ENCODE measurements around the gene NT5DC1. TPM values are rescaled to one million over a fixed set of nuclear protein-coding genes. Genes with fewer than 3 reads are reported as not detected.

The NT5DC1 gene
- total RNA-seq, 1 donor from 2014 or later = 49.7 TPM

- no peak overlapping the region for H3K27ac ChIP-seq
- peaks cover 10% of the 10 kb centered on the region for H3K4me1 ChIP-seq
- DNase-seq (no peak), ATAC-seq (no peak)
- no peaks in the 10 kb centered on the region for H3K27me3 ChIP-seq
- H3K4me3 ChIP-seq = no peak overlapping the region
- H3K36me3 ChIP-seq = no peaks in the 10 kb centered on the region
- H3K9me3 ChIP-seq = no peaks in the 10 kb centered on the region
- intact Hi-C loops (cut with DNase I) = no loop called here
- no peak for TF ChIP-seq CTCF (IDR thresholded peaks at IDR 0.05)
These were observed 91.2 kb downstream of the NT5DC1 start for GRCh38 chr6:116191881-116192280.

GRCh38 chr6:116192786-116193185 is 92.1 kb downstream of the NT5DC1 start:
- peaks cover 10% of the 10 kb centered on the region for H3K4me1 ChIP-seq
- H3K36me3 ChIP-seq = no peaks in the 10 kb centered on the region
- DNase-seq = no peak
- no peak for ATAC-seq
- no peak overlapping the region for H3K4me3 ChIP-seq
- no peaks in the 10 kb centered on the region for H3K27me3 ChIP-seq
- TF ChIP-seq CTCF (IDR thresholded peaks at IDR 0.05) = no peak
- H3K27ac ChIP-seq = no peak overlapping the region
- no peaks in the 10 kb centered on the region for H3K9me3 ChIP-seq
- intact Hi-C loops (cut with DNase I) = no loop called here

- Histone ChIP-seq H3K4me3 (no peak overlapping the region), H3K27me3 (no peaks in the 10 kb centered on the region), H3K9me3 (no peaks in the 10 kb centered on the region), H3K36me3 (no peaks in the 10 kb centered on the region), H3K27ac (no peak overlapping the region), H3K4me1 (no peaks in the 10 kb centered on the region)
- no peak for DNase-seq
- TF ChIP-seq CTCF (IDR thresholded peaks at IDR 0.05) = no peak
- no peak for ATAC-seq
- intact Hi-C loops (cut with DNase I) = no loop called here
These were observed 96.2 kb downstream of the NT5DC1 start for GRCh38 chr6:116196841-116197240.

- Histone ChIP-seq H3K27ac (no peak overlapping the region), H3K27me3 (no peaks in the 10 kb centered on the region), H3K36me3 (no peaks in the 10 kb centered on the region), H3K9me3 (no peaks in the 10 kb centered on the region), H3K4me1 (no peaks in the 10 kb centered on the region), H3K4me3 (no peak overlapping the region)
- intact Hi-C loops (cut with DNase I) = no loop called here
- no peak for TF ChIP-seq CTCF (IDR thresholded peaks at IDR 0.05)
- no peak for DNase-seq
- ATAC-seq = peak; percentile 89
These were observed 100.1 kb downstream of the NT5DC1 start for GRCh38 chr6:116200619-116201249.

- H3K27me3 ChIP-seq = no peaks in the 10 kb centered on the region
- no peak for DNase-seq
- ATAC-seq = no peak
- no peaks in the 10 kb centered on the region for H3K36me3 ChIP-seq
- TF ChIP-seq CTCF (IDR thresholded peaks at IDR 0.05) = no peak
- H3K27ac ChIP-seq = no peak overlapping the region
- no peaks in the 10 kb centered on the region for H3K9me3 ChIP-seq
- H3K4me1 ChIP-seq = no peaks in the 10 kb centered on the region
- H3K4me3 ChIP-seq = no peak overlapping the region
- intact Hi-C loops (cut with DNase I) = no loop called here
These were observed 100.9 kb downstream of the NT5DC1 start for GRCh38 chr6:116201538-116201937.

GRCh38 chr6:116205281-116205680 is 104.6 kb downstream of the NT5DC1 start:
- Histone ChIP-seq H3K36me3 (no peaks in the 10 kb centered on the region), H3K27ac (no peak overlapping the region), H3K4me3 (no peak overlapping the region), H3K27me3 (no peaks in the 10 kb centered on the region), H3K4me1 (no peaks in the 10 kb centered on the region), H3K9me3 (no peaks in the 10 kb centered on the region)
- ATAC-seq (no peak), DNase-seq (no peak)
- intact Hi-C loops (cut with DNase I) = no loop called here
- no peak for TF ChIP-seq CTCF (IDR thresholded peaks at IDR 0.05)

Data from upper lobe of right lung (tissue), 1 donor.